Measurements from ENCODE around the gene SOX13.

SOX13 gene

DNA sequence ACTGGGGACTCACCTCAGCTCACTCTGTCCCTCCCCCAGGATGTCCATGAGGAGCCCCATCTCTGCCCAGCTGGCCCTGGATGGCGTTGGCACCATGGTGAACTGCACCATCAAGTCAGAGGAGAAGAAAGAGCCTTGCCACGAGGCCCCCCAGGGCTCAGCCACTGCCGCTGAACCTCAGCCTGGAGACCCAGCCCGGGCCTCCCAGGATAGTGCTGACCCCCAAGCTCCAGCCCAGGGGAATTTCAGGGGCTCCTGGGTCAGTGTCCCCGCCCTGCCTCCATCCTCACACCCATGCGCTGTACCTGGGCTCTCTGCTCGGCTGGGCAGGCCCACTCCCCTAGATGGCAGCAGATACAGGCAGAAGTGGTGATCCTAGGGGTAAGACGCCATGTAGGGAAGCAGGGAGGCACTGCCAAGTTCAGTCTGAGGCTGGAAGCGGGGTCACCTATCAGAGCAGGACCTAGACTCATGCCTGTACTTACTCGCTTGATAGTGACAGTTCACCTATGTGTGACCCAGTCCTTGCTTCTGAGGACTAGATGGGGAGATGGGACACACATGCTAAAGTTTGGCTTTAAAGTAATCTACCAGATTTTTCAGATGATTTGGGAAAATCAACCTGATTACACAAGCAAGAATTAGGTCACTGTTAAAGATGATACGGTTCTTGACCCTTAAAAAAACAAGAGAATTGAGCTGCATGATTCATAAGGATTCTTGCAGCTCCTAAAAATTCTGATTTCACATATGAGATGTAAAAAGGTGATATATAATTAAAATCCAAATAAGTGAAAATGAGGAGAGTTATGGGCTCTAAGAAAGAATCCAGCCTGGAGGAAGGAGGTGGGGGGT lies 40.2 kb downstream of the SOX13 start:
- Histone ChIP-seq H3K4me1 (ENCODE audit: control insufficient read depth in 1 of 2, insufficient read depth in 1 of 2, low read depth in 1 of 2, low read length in 1 of 2) (no peaks in the 10 kb centered on the region), H3K36me3 (no peaks in the 10 kb centered on the region), H3K27ac (no peak overlapping the region), H3K27me3 (peaks cover 15% of the 10 kb centered on the region), H3K9me3 (no peaks in the 10 kb centered on the region), H3K4me3 (ENCODE audit: low read depth in 1 of 2, low read length in 1 of 2) (no peak overlapping the region)
- TF ChIP-seq, protein P1, sequence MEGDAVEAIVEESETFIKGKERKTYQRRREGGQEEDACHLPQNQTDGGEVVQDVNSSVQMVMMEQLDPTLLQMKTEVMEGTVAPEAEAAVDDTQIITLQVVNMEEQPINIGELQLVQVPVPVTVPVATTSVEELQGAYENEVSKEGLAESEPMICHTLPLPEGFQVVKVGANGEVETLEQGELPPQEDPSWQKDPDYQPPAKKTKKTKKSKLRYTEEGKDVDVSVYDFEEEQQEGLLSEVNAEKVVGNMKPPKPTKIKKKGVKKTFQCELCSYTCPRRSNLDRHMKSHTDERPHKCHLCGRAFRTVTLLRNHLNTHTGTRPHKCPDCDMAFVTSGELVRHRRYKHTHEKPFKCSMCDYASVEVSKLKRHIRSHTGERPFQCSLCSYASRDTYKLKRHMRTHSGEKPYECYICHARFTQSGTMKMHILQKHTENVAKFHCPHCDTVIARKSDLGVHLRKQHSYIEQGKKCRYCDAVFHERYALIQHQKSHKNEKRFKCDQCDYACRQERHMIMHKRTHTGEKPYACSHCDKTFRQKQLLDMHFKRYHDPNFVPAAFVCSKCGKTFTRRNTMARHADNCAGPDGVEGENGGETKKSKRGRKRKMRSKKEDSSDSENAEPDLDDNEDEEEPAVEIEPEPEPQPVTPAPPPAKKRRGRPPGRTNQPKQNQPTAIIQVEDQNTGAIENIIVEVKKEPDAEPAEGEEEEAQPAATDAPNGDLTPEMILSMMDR (IDR thresholded peaks at IDR 0.05) = no peak

DNA sequence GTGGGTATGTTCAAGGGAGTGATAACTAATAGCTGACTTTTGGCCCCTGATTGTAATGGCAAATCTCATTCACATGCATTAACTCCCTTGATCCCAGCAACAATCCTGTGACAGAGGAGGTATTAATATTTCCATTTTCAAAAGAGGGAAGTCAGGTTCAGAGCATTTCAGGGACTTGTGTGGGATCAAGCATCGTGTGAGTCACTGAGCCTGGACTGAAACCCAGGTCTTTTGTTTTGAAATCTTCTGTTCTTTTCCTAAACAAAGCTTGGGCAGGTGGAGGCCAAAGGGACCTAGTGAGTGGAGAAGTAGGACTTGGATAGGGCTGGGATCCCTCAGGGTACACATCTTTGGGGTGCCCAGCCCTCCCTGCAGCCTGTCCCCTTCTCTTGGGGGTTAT lies 41.0 kb downstream of the SOX13 start:
- no peaks in the 10 kb centered on the region for H3K9me3 ChIP-seq
- H3K27me3 ChIP-seq = peaks cover 8% of the 10 kb centered on the region
- H3K4me3 ChIP-seq (ENCODE audit: low read depth in 1 of 2, low read length in 1 of 2) = no peak overlapping the region
- no peak overlapping the region for H3K27ac ChIP-seq
- H3K4me1 ChIP-seq (ENCODE audit: control insufficient read depth in 1 of 2, insufficient read depth in 1 of 2, low read depth in 1 of 2, low read length in 1 of 2) = no peaks in the 10 kb centered on the region
- TF ChIP-seq, protein P1 (IDR thresholded peaks at IDR 0.05) = no peak
- no peaks in the 10 kb centered on the region for H3K36me3 ChIP-seq

DNA sequence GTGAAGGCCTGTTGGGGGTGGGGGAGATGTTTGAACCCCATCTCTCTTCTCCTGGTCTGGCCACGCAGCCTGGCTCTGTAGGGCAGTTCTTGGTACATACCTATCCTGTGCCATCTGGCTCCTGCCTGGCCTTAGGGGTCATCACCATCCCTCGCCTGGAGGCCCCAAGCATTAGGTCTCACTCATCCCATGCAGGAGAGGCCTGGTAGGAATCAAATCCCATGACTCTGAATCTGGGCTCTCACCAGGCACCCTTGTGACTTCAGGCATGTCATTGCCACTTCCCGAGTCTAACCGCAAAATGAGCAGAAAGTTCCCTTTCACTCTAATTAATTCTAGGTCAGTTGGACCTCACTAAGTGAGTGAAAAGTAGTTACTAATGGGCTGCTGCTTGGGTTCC lies 41.7 kb downstream of the SOX13 start:
- Histone ChIP-seq H3K36me3 (no peaks in the 10 kb centered on the region), H3K9me3 (no peaks in the 10 kb centered on the region), H3K27me3 (peaks cover 3% of the 10 kb centered on the region), H3K4me3 (ENCODE audit: low read depth in 1 of 2, low read length in 1 of 2) (no peak overlapping the region), H3K4me1 (ENCODE audit: control insufficient read depth in 1 of 2, insufficient read depth in 1 of 2, low read depth in 1 of 2, low read length in 1 of 2) (no peaks in the 10 kb centered on the region), H3K27ac (no peak overlapping the region)
- TF ChIP-seq, protein P1 (IDR thresholded peaks at IDR 0.05) = no peak

DNA sequence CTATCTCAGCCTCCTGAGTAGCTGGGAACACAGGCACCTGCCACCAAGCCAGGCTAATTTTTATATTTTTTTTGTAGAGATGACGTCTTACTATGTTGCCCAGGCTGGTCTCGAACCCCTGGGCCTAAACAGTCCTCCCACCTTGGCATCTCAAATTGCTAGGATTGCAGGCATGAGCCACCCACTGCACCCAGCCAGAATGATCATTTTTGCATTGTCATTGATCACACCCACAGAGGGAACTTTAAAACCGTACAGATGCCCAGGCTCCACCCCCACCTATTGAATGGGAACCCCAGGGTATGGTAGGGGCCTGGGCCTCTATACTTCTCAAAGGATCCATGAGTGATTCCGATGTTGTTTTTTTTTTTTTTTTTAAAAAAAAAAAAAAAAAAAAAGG lies 42.2 kb downstream of the SOX13 start:
- Histone ChIP-seq H3K4me3 (ENCODE audit: low read depth in 1 of 2, low read length in 1 of 2) (no peak overlapping the region), H3K27me3 (peaks cover 3% of the 10 kb centered on the region), H3K9me3 (no peaks in the 10 kb centered on the region), H3K4me1 (ENCODE audit: control insufficient read depth in 1 of 2, insufficient read depth in 1 of 2, low read depth in 1 of 2, low read length in 1 of 2) (no peaks in the 10 kb centered on the region), H3K36me3 (no peaks in the 10 kb centered on the region), H3K27ac (no peak overlapping the region)
- TF ChIP-seq, protein P1 (IDR thresholded peaks at IDR 0.05) = no peak

DNA sequence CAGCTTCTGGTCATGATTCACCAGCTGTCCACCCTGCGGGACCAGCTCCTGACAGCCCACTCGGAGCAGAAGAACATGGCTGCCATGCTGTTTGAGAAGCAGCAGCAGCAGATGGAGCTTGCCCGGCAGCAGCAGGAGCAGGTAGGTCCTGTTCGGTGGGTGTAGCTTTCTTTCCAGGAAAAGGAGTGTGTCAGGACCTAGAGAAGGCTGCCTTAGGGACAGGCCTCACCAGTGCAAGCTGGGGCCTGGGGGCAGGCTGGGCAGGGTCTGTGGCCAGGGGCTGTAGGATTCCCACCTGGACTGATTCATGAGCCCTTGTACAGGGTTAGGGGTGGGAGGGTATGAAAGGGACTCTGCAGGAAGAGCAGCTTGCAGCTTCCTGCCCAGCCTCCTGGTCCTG lies 43.6 kb downstream of the SOX13 start:
- Histone ChIP-seq H3K9me3 (no peaks in the 10 kb centered on the region), H3K4me3 (ENCODE audit: low read depth in 1 of 2, low read length in 1 of 2) (no peak overlapping the region), H3K4me1 (ENCODE audit: control insufficient read depth in 1 of 2, insufficient read depth in 1 of 2, low read depth in 1 of 2, low read length in 1 of 2) (no peaks in the 10 kb centered on the region), H3K27me3 (peaks cover 3% of the 10 kb centered on the region), H3K36me3 (no peaks in the 10 kb centered on the region), H3K27ac (no peak overlapping the region)
- TF ChIP-seq, protein P1 (IDR thresholded peaks at IDR 0.05) = no peak

Measured in neutrophil (primary cell).